HepG2 (cell line): ENCODE measurements around the gene HSPB8. TPM values are rescaled to one million over a fixed set of nuclear protein-coding genes. Genes with fewer than 3 reads are reported as not detected.

ENCODE experiments used
- ATAC-seq: fragments of 200-7000 bp; cut with Tn5 transposase; 3 replicates; pipeline ENCODE4 v1.9.1; 2020; ENCODE audit warnings: mild to moderate bottlenecking, moderate library complexity
- BruUV-seq: library from RNA; stranded (reverse); fragments of 400-500 nt; replicated peaks from 2 replicates; lab custom pipeline; 2021; lab: Mats Ljungman, UMichigan
- CTCF ChIA-PET: fragments of 300-600 bp; formaldehyde crosslinking; extraction: SDS; loops from one replicate; lab custom pipeline; 2021; ENCODE audit warnings: low total read pairs, inconsistent platforms, low intra/inter-chr PET ratio; lab: Yijun Ruan, JAX
- POLR2A ChIA-PET: fragments of 350-600 bp; sonication (Branson Sonifier 250); formaldehyde crosslinking; loops from one replicate; lab custom pipeline; 2020; ENCODE audit warnings: antibody characterized with exemption, inconsistent platforms; lab: Yijun Ruan, JAX
- DNase-seq: peaks from one replicate; pipeline ENCODE4 v3.0.0-alpha.2; 2015; ENCODE audit warnings: low spot score
- FAIRE-seq: peaks from 3 replicates; lab custom pipeline; 2011; peaks lifted over from hg19 to GRCh38; lab: Jason Lieb, UNC
- H2AFZ ChIP-seq: one replicate; pipeline ENCODE4 v1.6.1; 2011; ENCODE audit warnings: low read length, inconsistent platforms
- H3K27ac ChIP-seq: fragments of 300-600 bp; 3 replicates; pipeline ENCODE4 v1.8.0; 2011; ENCODE audit warnings: mixed run types, mild to moderate bottlenecking, mixed read lengths, low read length, inconsistent platforms; ENCODE audit not compliant: insufficient read depth; ENCODE audit errors: extremely low read length
- H3K27me3 ChIP-seq, 2 experiments: fragments of 200-600 bp in 1 of 2; 2 replicates in 1 of 2; 3 replicates in 1 of 2; pipeline versions ENCODE4 v1.6.0 to v1.8.0; 2011; ENCODE audit warnings: low read length in 2 of 2, mild to moderate bottlenecking in 2 of 2, moderate library complexity in 2 of 2, inconsistent platforms in 1 of 2; ENCODE audit not compliant: insufficient read depth in 2 of 2, control insufficient read depth in 1 of 2
- H3K36me3 ChIP-seq, 2 experiments: fragments of 200-600 bp in 1 of 2; replicated peaks in 1 of 2; 2 replicates in 1 of 2; 3 replicates in 1 of 2; pipeline versions ENCODE4 v1.5.1 to v1.8.0; 2011; ENCODE audit warnings: low read length in 2 of 2, inconsistent platforms in 1 of 2; ENCODE audit not compliant: insufficient read depth in 2 of 2, control insufficient read depth in 1 of 2
- H3K4me1 ChIP-seq: 2 replicates; pipeline ENCODE4 v1.5.1; 2012; ENCODE audit warnings: low read length, inconsistent platforms; ENCODE audit not compliant: insufficient read depth
- H3K4me2 ChIP-seq: 2 replicates; pipeline ENCODE4 v1.6.0; 2011; ENCODE audit warnings: low read depth, low read length, inconsistent platforms
- H3K4me3 ChIP-seq, 3 experiments: fragments of 200-600 bp in 1 of 3; sonication (generic), shearing (Covaris generic) in 1 of 3; replicated peaks in 1 of 3; 2 replicates each; pipeline ENCODE4 v1.5.1; 2011 to 2016; ENCODE audit warnings: low read length in 3 of 3, inconsistent platforms in 2 of 3, low read depth in 2 of 3, mild to moderate bottlenecking in 2 of 3, control low read depth in 1 of 3, mixed read lengths in 1 of 3; ENCODE audit not compliant: insufficient read depth in 1 of 3
- H3K79me2 ChIP-seq: one replicate; pipeline ENCODE4 v1.6.1; 2011; ENCODE audit warnings: low read length, inconsistent platforms; ENCODE audit not compliant: insufficient read depth
- H3K9ac ChIP-seq: 2 replicates; pipeline ENCODE4 v1.6.0; 2011; ENCODE audit warnings: mild to moderate bottlenecking, low read depth, low read length, inconsistent platforms; ENCODE audit not compliant: insufficient read depth
- H3K9me3 ChIP-seq: 2 replicates; pipeline ENCODE4 v1.5.1; 2012; ENCODE audit warnings: mild to moderate bottlenecking, low read length
- H4K20me1 ChIP-seq: 2 replicates; pipeline ENCODE4 v1.6.0; 2011; ENCODE audit warnings: inconsistent platforms, mild to moderate bottlenecking, low read length, moderate library complexity; ENCODE audit not compliant: insufficient read depth
- ARNT ChIP-seq: fragments of 450-650 bp; IDR thresholded peaks from 2 replicates; pipeline ENCODE4 v1.6.1; 2017
- KDM2A ChIP-seq: sonication (generic); formaldehyde crosslinking; IDR thresholded peaks from 2 replicates; pipeline ENCODE4 v1.4.0; 2020; ENCODE audit warnings: low read depth, missing genetic modification reagents, borderline replicate concordance
- KLF11 ChIP-seq: IDR thresholded peaks from 2 replicates; pipeline ENCODE4 v1.6.1; 2016; ENCODE audit warnings: missing compliant biosample characterization
- MAFF ChIP-seq: IDR thresholded peaks from 2 replicates; pipeline ENCODE4 v1.6.1; 2011; ENCODE audit warnings: low read depth, low read length, improper control_type of control experiment
- MAFK ChIP-seq, 2 experiments: IDR thresholded peaks in 1 of 2; conservative IDR thresholded peaks in 1 of 2; 2 replicates each; pipeline ENCODE4 v1.6.1; 2011; ENCODE audit warnings: improper control_type of control experiment in 2 of 2, low read length in 2 of 2
- TP53 ChIP-seq: sonication (generic); formaldehyde crosslinking; conservative IDR thresholded peaks from 2 replicates; pipeline ENCODE4 v1.4.0; 2020; ENCODE audit warnings: missing genetic modification reagents
- ZBTB38 ChIP-seq: sonication (generic); formaldehyde crosslinking; IDR thresholded peaks from 2 replicates; pipeline ENCODE4 v1.5.1; 2020; ENCODE audit warnings: mild to moderate bottlenecking, missing genetic modification reagents
- ZFP37 ChIP-seq: sonication (generic); formaldehyde crosslinking; IDR thresholded peaks from 2 replicates; pipeline ENCODE4 v1.4.0; 2020; ENCODE audit warnings: missing genetic modification reagents, borderline replicate concordance
- ZFP91 ChIP-seq: sonication (generic); formaldehyde crosslinking; IDR thresholded peaks from 2 replicates; pipeline ENCODE4 v1.9.0; 2022; ENCODE audit warnings: missing genetic modification reagents, mild to moderate bottlenecking, borderline replicate concordance
- WGBS: methylation state at CpG from one replicate; pipeline ENCODE4 v1.1.6; 2017; ENCODE audit warnings: low lambda C conversion rate; 5-methylcytosine and 5-hydroxymethylcytosine counted together
- in situ Hi-C: cut with HindIII; loops from 2 replicates; pipeline ENCODE4 v1.10.0; 2017; ENCODE audit warnings: low pct_unique_long_range_greater_than_20kb; ENCODE audit not compliant: extremely low pct_ligation_motif_present
- intact Hi-C: fragments of 100-400 bp; cut with micrococcal nuclease; formaldehyde crosslinking; loops from one replicate; pipeline ENCODE4 v1.10.0; 2022; ENCODE audit not compliant: unreplicated experiment
- polyA plus RNA-seq, 8 experiments: library from polyadenylated mRNA; depleted of rRNA in 3 of 8; stranded (reverse) in 7 of 8; unstranded in 1 of 8; fragments of >200 nt; fragmentation: Illumina TruSeq in 4 of 8; extraction: Trizol in 4 of 8; gene quantifications; 2 replicates each; pipeline versions ENCODE4 v1.2.1 to v1.2.3, GENCODE V29; 2011 to 2016; ENCODE audit warnings: low read depth in 4 of 8, missing spikeins in 1 of 8, mixed read lengths in 1 of 8; ENCODE audit not compliant: insufficient read depth in 1 of 8
- total RNA-seq, 5 experiments: library from RNA; depleted of rRNA; stranded (reverse); fragments of >200 nt; fragmentation: Illumina TruSeq; extraction: Trizol; gene quantifications; 2 replicates each; pipeline ENCODE4 v1.2.3, GENCODE V29; 2016; ENCODE audit warnings: low read depth in 1 of 5
- TF ChIP-seq, protein P1 (sequence below): sonication (generic); formaldehyde crosslinking; IDR thresholded peaks from 2 replicates; pipeline ENCODE4 v1.4.0; 2020; ENCODE audit warnings: mild to moderate bottlenecking, missing genetic modification reagents

HSPB8 gene
- total and polyA plus RNA-seq, 2 of the 13 experiments (the other 11 are each of a cell fraction or from before 2014, with no cell fraction given) = 0.49 to 0.54 TPM

- Histone ChIP-seq H3K36me3 (no peaks in the 10 kb centered on the region), H3K4me1 (no peaks in the 10 kb centered on the region)
- FAIRE-seq (no peak), ATAC-seq (no peak)
- POLR2A ChIA-PET = no interaction called here
- intact Hi-C loops = no loop called here
- 0 out of 2 replicates have a peak, but pooled peaks have one; percentile 8 for TF ChIP-seq MAFF
- TF ChIP-seq KDM2A (CRISPR knock-in tag) = no peak
- peak in 1 of 2 experiments; percentile 28; a peak in 2 of 4 replicates for TF ChIP-seq MAFK (conservative IDR thresholded peaks at IDR 0.05 in 1 of 2, IDR thresholded peaks at IDR 0.05 in 1 of 2; ENCODE audit: low read length in 2 of 2)
- no peak for TF ChIP-seq ARNT
- no peak for TF ChIP-seq TP53 (CRISPR knock-in tag)
- no peak for TF ChIP-seq ZBTB38 (CRISPR knock-in tag)
- TF ChIP-seq ZFP37 (CRISPR knock-in tag) = no peak
- TF ChIP-seq, protein P1, sequence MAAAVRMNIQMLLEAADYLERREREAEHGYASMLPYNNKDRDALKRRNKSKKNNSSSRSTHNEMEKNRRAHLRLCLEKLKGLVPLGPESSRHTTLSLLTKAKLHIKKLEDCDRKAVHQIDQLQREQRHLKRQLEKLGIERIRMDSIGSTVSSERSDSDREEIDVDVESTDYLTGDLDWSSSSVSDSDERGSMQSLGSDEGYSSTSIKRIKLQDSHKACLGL (CRISPR knock-in tag) = no peak
- no peak for TF ChIP-seq ZFP91
- TF ChIP-seq KLF11 (CRISPR knock-in tag) = no peak
- TF ChIP-seq, all 625 proteins: peak for 2
- Histone ChIP-seq H3K4me3 (no peak overlapping the region), H2AFZ (no peak overlapping the region), H4K20me1 (no peaks in the 10 kb centered on the region), H3K9me3 (no peaks in the 10 kb centered on the region), H3K4me2 (no peak overlapping the region), H3K27me3 (no peaks in the 10 kb centered on the region; a peak in 2 of 5 replicates), H3K27ac (no peak overlapping the region), H3K9ac (no peak overlapping the region), H3K79me2 (no peaks in the 10 kb centered on the region)
- CTCF ChIA-PET = no interaction called here
- no TSS peak for BruUV-seq
- WGBS = 3% methylated on average over 2 of the region's 2 CpGs
- DNase-seq = no peak
- in situ Hi-C loops = no loop called here
Observed at GRCh38 chr12:119204131-119204530, 25.4 kb downstream of the HSPB8 start.
